Omental fat pad (tissue), 4 donors: Measurements from ENCODE around the gene HAGH. TPM values are rescaled to one million over a fixed set of nuclear protein-coding genes. Genes with fewer than 3 reads are reported as not detected.

Source experiments
- ATAC-seq: fragments of 150-250 bp; one replicate; pipeline ENCODE4 v1.9.1; 2016; ENCODE audit warnings: mild to moderate bottlenecking, moderate library complexity; ENCODE audit not compliant: low FRiP score
- DNase-seq: peaks from one replicate; pipeline ENCODE4 v3.0.0-alpha.2; 2019; ENCODE audit warnings: low spot score
- total RNA-seq, 4 donors: library from RNA; depleted of rRNA; stranded (reverse); fragments of >200 nt; gene quantifications; one replicate each; pipeline ENCODE4 v1.1.0, GENCODE V29; 2016
- TF ChIP-seq, protein P1 (sequence below), 3 donors: fragments of 450-650 bp; IDR thresholded peaks; one replicate each; pipeline ENCODE4 v1.5.1; 2016 to 2017; ENCODE audit warnings: antibody characterized with exemption in 3 of 3, mild to moderate bottlenecking in 3 of 3, moderate library complexity in 2 of 3

The HAGH gene
- total RNA-seq, 4 donors from 2014 or later, result 69.8 to 130 (median 81.5) TPM

GRCh38 chr16:1773703-1774447 is 52.8 kb downstream of the HAGH start:
- DNase-seq (no peak), ATAC-seq (no peak)
- TF ChIP-seq, protein P1, sequence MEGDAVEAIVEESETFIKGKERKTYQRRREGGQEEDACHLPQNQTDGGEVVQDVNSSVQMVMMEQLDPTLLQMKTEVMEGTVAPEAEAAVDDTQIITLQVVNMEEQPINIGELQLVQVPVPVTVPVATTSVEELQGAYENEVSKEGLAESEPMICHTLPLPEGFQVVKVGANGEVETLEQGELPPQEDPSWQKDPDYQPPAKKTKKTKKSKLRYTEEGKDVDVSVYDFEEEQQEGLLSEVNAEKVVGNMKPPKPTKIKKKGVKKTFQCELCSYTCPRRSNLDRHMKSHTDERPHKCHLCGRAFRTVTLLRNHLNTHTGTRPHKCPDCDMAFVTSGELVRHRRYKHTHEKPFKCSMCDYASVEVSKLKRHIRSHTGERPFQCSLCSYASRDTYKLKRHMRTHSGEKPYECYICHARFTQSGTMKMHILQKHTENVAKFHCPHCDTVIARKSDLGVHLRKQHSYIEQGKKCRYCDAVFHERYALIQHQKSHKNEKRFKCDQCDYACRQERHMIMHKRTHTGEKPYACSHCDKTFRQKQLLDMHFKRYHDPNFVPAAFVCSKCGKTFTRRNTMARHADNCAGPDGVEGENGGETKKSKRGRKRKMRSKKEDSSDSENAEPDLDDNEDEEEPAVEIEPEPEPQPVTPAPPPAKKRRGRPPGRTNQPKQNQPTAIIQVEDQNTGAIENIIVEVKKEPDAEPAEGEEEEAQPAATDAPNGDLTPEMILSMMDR (IDR thresholded peaks at IDR 0.05), result no peak

DNA sequence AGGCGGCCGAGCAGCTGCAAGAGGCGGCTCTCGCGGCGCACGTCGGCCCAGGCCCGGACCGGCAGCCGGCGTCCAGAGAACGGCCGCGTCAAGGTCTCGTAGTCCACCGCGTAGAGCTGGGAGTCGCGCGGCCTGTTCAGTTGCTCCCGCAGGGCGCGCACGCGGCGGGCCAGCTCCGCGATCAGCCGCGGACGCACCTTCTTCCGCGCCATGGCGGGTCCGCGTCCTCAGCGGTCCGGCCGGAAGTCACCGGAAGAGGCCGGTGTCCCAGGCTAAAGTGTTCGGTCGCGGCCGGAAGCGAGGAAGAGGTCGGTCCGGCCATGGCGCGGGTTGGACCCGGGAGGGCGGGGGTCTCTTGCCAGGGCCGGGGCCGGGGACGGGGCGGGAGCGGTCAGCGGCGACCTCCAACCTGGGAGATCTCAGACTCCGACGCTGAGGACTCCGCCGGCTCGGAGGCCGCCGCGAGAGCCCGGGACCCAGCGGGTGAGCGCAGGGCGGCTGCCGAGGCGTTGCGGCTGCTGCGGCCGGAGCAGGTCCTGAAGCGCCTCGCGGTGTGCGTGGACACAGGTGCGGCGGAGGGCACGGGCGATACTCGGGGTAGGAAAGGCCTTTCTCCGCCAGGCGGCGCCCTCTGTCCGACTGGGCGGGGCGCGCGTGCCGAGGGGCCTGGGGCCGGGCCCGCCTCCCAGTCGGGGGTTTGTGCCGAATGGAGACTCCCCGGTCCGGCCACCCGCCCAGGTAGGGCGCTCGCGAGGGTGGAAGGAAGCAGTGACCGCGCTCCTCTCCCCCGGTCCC is 53.5 kb downstream of the HAGH start, which contains the start of gene MRPS34:
Gene MRPS34 (minus strand): TSS at position 227 of the 795 bp plus-strand sequence. CDS start 15 bp downstream, at position 212.
- TF ChIP-seq, protein P1 (IDR thresholded peaks at IDR 0.05), result peak in 1 of 3 donors; percentile 68
- DNase-seq (peak; percentile 56), ATAC-seq (peak; percentile 74)

GRCh38 chr16:1772362-1772907 is 54.2 kb downstream of the HAGH start, which contains the start of gene EME2:
TSS of gene EME2 (plus strand) at chr16:1772810. CDS start at chr16:1773228, 418 bp downstream.
- ATAC-seq, result no peak
- TF ChIP-seq, protein P1 (IDR thresholded peaks at IDR 0.05), result no peak
- DNase-seq, result no peak

DNA sequence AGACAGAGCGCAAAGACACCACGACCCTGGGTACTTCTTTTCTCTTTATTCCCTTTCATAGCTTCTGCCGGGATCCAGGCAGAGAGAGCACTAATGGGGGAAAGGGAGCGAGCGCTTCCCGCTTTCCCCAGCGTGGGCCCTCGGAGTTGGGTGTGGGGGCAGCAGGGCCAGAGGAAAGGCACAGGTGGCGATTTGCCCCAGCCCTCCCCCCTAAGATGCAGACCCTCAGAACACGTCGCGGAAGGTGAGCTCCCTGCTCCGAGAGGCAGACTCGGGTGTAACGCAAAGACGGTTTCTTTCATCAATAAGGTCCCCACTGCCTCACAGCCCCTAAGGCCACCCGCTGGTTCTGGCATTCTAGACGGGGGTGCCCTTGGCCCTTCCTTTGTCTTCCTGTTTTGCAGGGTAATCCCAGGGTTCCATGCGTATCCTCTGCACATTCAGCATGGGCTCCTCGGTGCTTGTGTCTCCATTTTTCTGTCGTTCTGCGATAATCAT is 54.7 kb downstream of the HAGH start:
- TF ChIP-seq, protein P1 (IDR thresholded peaks at IDR 0.05), result no peak
- no peak for ATAC-seq
- no peak for DNase-seq

GRCh38 chr16:1771188-1771863 is 55.3 kb downstream of the HAGH start, which contains the start of gene NME3:
TSS of gene NME3 (minus strand) at chr16:1771543. CDS start at chr16:1771534, 9 bp downstream.
- DNase-seq, result peak; percentile 57
- TF ChIP-seq, protein P1 (IDR thresholded peaks at IDR 0.05), result no peak
- peak; percentile 21 for ATAC-seq
